Measurements from ENCODE around the gene YOD1. TPM values are rescaled to one million over a fixed set of nuclear protein-coding genes. Genes with fewer than 3 reads are reported as not detected.

The YOD1 gene
- total RNA-seq, 2 experiments from 2014 or later: 17.9 TPM

GRCh38 chr1:207081088-207081487, 30.1 kb upstream of the YOD1 start:
- no peaks in the 10 kb centered on the region for H3K36me3 ChIP-seq (ENCODE audit: insufficient read depth, low read length)
- no peaks in the 10 kb centered on the region for H3K9me3 ChIP-seq (ENCODE audit: control insufficient read depth in 1 of 2, insufficient read depth in 1 of 2, low read length in 2 of 2)
- CTCF ChIA-PET: interaction anchor here (1.1 kb wide), 1 partner anchor 418 kb away, joined by 4 read pairs; no protein-coding TSS in a partner anchor
- ATAC-seq (ENCODE audit: poor library complexity) (no peak), DNase-seq (no peak)
- H3K4me1 ChIP-seq (ENCODE audit: insufficient read depth, low read length): peaks cover 6% of the 10 kb centered on the region
- intact Hi-C loops (cut with DNase I, micrococcal nuclease): loop anchor here in 1 of 2 experiments (10.0 kb wide), 1 partner anchor 244 kb away; the partner anchor contains the start of gene CD55
- H3K4me3 ChIP-seq (ENCODE audit: low read length): no peak overlapping the region
- Mint-ChIP-seq H3K27me3 (peaks cover 37% of the 10 kb centered on the region), H3K36me3 (ENCODE audit: low read depth) (no peaks in the 10 kb centered on the region), H3K4me1 (ENCODE audit: low read depth) (peaks cover 12% of the 10 kb centered on the region), H3K27ac (no peak overlapping the region), H3K4me3 (no peak overlapping the region), H3K9me3 (no peaks in the 10 kb centered on the region)
- no peak for TF ChIP-seq CTCF (IDR thresholded peaks at IDR 0.05)
- no peaks in the 10 kb centered on the region for H3K27me3 ChIP-seq (ENCODE audit: control insufficient read depth in 1 of 2, insufficient read depth in 2 of 2, low read length in 2 of 2)
- POLR2A ChIA-PET: no interaction called here
- H3K27ac ChIP-seq (ENCODE audit: low read depth in 1 of 2, low read length in 2 of 2): no peak overlapping the region

GRCh38 chr1:207079706-207080241, 28.8 kb upstream of the YOD1 start:
- H3K4me1 Mint-ChIP-seq (ENCODE audit: low read depth): peaks cover 9% of the 10 kb centered on the region
- H3K27me3 ChIP-seq (ENCODE audit: control insufficient read depth in 1 of 2, insufficient read depth in 2 of 2, low read length in 2 of 2): no peaks in the 10 kb centered on the region
- peaks cover 2% of the 10 kb centered on the region for H3K4me1 ChIP-seq (ENCODE audit: insufficient read depth, low read length)
- H3K36me3 ChIP-seq (ENCODE audit: insufficient read depth, low read length): no peaks in the 10 kb centered on the region
- intact Hi-C loops (cut with DNase I, micrococcal nuclease): loop anchor here (2.0 to 10.0 kb wide), 5 partner anchors 75 to 447 kb away; partner anchors contain the start of gene CD55 (in 1 of the 2)
- no peak for DNase-seq
- peaks cover 34% of the 10 kb centered on the region for H3K27me3 Mint-ChIP-seq
- no peak overlapping the region for H3K4me3 Mint-ChIP-seq
- ChIA-PET POLR2A (no interaction called here), CTCF (interaction anchor here (1.0 to 2.5 kb wide), 3 partner anchors 27 to 419 kb away, joined by 3 to 10 read pairs (median 4); partner anchors contain the start of gene PFKFB2)
- H3K9me3 Mint-ChIP-seq: no peaks in the 10 kb centered on the region
- H3K9me3 ChIP-seq (ENCODE audit: control insufficient read depth in 1 of 2, insufficient read depth in 1 of 2, low read length in 2 of 2): no peaks in the 10 kb centered on the region
- no peak overlapping the region for H3K4me3 ChIP-seq (ENCODE audit: low read length)
- ATAC-seq (ENCODE audit: poor library complexity): no peak
- no peaks in the 10 kb centered on the region for H3K36me3 Mint-ChIP-seq (ENCODE audit: low read depth)
- H3K27ac ChIP-seq (ENCODE audit: low read depth in 1 of 2, low read length in 2 of 2): no peak overlapping the region
- no peak for TF ChIP-seq CTCF (IDR thresholded peaks at IDR 0.05)
- H3K27ac Mint-ChIP-seq: no peak overlapping the region

GRCh38 chr1:207078578-207079132, 27.6 kb upstream of the YOD1 start:
- no peaks in the 10 kb centered on the region for H3K4me1 ChIP-seq (ENCODE audit: insufficient read depth, low read length)
- H3K4me3 Mint-ChIP-seq: no peak overlapping the region
- no peak overlapping the region for H3K4me3 ChIP-seq (ENCODE audit: low read length)
- no peaks in the 10 kb centered on the region for H3K36me3 Mint-ChIP-seq (ENCODE audit: low read depth)
- no peak overlapping the region for H3K27ac Mint-ChIP-seq
- ChIA-PET CTCF (interaction anchor here (0.8 to 2.5 kb wide), 3 partner anchors 25 to 326 kb away, joined by 3 to 10 read pairs (median 4); partner anchors contain the start of gene PFKFB2), POLR2A (interaction anchor here (0.6 kb wide), 1 partner anchor 50 kb away, joined by 3 read pairs; no protein-coding TSS in a partner anchor)
- no peak for ATAC-seq (ENCODE audit: poor library complexity)
- peaks cover 28% of the 10 kb centered on the region for H3K27me3 Mint-ChIP-seq
- no peak for DNase-seq
- H3K36me3 ChIP-seq (ENCODE audit: insufficient read depth, low read length): no peaks in the 10 kb centered on the region
- H3K9me3 Mint-ChIP-seq: no peaks in the 10 kb centered on the region
- TF ChIP-seq CTCF (IDR thresholded peaks at IDR 0.05): no peak
- H3K27ac ChIP-seq (ENCODE audit: low read depth in 1 of 2, low read length in 2 of 2): no peak overlapping the region
- no peaks in the 10 kb centered on the region for H3K9me3 ChIP-seq (ENCODE audit: control insufficient read depth in 1 of 2, insufficient read depth in 1 of 2, low read length in 2 of 2)
- intact Hi-C loops (cut with DNase I, micrococcal nuclease): loop anchor here (1.0 to 10.0 kb wide), 5 partner anchors 29 to 446 kb away; no protein-coding TSS in a partner anchor
- H3K4me1 Mint-ChIP-seq (ENCODE audit: low read depth): peaks cover 5% of the 10 kb centered on the region
- H3K27me3 ChIP-seq (ENCODE audit: control insufficient read depth in 1 of 2, insufficient read depth in 2 of 2, low read length in 2 of 2): no peaks in the 10 kb centered on the region

Data from CD4-positive, alpha-beta T cell (primary cell).